ENCODE data around the gene FA2H.

GRCh38 chr16:74736531-74737157 lies 38.0 kb downstream of the FA2H start:
- TF ChIP-seq CTCF (IDR thresholded peaks at IDR 0.05) (no peak), POLR2A (IDR thresholded peaks at IDR 0.05; ENCODE audit: low read length) (no peak), TP53 (CRISPR knock-in tag; IDR thresholded peaks at IDR 0.05) (no peak), POLR2AphosphoS2 (conservative IDR thresholded peaks at IDR 0.05; ENCODE audit: low read length) (no peak), SMC3 (IDR thresholded peaks at IDR 0.05) (no peak), EP300 (IDR thresholded peaks at IDR 0.05) (no peak)
